ENCODE measurements around the gene TENT5C. TPM values are rescaled to one million over a fixed set of nuclear protein-coding genes. Genes with fewer than 3 reads are reported as not detected.

Gene TENT5C
- total RNA-seq, 1 donor from 2014 or later: 1.4 TPM

DNA sequence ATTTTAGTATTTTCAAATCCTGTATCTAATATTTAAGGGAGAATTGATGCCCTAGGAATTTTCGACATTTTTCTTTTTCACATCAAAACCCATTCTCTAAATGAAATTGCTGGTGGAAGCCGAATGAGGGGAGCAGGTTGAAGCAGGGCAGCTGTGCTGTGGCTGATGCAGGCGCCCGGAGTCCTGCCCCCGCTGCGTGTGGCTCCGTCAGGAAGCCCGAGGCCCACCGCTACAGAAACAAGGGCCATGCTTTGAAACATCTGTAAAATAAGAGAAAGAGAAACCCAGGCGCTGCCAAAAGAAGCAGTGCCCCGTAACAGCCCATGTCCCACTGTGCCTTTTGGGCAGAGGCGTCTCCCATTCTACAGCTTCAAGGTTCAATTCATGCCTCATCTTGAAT lies 41.1 kb downstream of the TENT5C start:
- TF ChIP-seq, protein P1, sequence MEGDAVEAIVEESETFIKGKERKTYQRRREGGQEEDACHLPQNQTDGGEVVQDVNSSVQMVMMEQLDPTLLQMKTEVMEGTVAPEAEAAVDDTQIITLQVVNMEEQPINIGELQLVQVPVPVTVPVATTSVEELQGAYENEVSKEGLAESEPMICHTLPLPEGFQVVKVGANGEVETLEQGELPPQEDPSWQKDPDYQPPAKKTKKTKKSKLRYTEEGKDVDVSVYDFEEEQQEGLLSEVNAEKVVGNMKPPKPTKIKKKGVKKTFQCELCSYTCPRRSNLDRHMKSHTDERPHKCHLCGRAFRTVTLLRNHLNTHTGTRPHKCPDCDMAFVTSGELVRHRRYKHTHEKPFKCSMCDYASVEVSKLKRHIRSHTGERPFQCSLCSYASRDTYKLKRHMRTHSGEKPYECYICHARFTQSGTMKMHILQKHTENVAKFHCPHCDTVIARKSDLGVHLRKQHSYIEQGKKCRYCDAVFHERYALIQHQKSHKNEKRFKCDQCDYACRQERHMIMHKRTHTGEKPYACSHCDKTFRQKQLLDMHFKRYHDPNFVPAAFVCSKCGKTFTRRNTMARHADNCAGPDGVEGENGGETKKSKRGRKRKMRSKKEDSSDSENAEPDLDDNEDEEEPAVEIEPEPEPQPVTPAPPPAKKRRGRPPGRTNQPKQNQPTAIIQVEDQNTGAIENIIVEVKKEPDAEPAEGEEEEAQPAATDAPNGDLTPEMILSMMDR (conservative IDR thresholded peaks at IDR 0.05): no peak
- Mint-ChIP-seq H3K9me3 (no peaks in the 10 kb centered on the region), H3K4me3 (no peak overlapping the region), H3K36me3 (ENCODE audit: low read depth) (no peaks in the 10 kb centered on the region), H3K4me1 (no peaks in the 10 kb centered on the region), H3K27me3 (ENCODE audit: low read depth) (no peaks in the 10 kb centered on the region), H3K27ac (ENCODE audit: unreplicated experiment) (no peak overlapping the region)
- DNase-seq (ENCODE audit: low read depth, low spot score): no peak

DNA sequence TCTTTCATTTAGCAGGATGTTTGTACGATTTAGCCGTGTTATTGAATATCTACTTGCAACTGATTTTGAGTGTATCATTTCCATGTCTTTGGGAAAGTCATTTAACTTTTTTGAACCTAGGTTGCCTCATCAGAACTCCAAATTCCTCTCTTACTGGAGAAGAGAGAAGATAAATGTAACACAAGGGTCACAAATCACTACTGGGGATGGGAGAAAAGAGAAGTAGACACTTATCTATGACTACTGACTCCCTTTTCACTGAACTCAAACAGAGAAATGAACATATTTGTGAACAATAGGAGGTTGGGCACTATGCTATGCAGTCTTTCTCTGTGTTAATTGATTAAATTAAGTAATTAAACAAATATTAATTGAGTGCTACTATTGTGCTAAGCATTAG lies 42.2 kb downstream of the TENT5C start:
- Mint-ChIP-seq H3K4me1 (no peaks in the 10 kb centered on the region), H3K4me3 (no peak overlapping the region), H3K27me3 (ENCODE audit: low read depth) (no peaks in the 10 kb centered on the region), H3K27ac (ENCODE audit: unreplicated experiment) (no peak overlapping the region), H3K9me3 (no peaks in the 10 kb centered on the region), H3K36me3 (ENCODE audit: low read depth) (no peaks in the 10 kb centered on the region)
- TF ChIP-seq, protein P1 (conservative IDR thresholded peaks at IDR 0.05): no peak
- DNase-seq (ENCODE audit: low read depth, low spot score): no peak

DNA sequence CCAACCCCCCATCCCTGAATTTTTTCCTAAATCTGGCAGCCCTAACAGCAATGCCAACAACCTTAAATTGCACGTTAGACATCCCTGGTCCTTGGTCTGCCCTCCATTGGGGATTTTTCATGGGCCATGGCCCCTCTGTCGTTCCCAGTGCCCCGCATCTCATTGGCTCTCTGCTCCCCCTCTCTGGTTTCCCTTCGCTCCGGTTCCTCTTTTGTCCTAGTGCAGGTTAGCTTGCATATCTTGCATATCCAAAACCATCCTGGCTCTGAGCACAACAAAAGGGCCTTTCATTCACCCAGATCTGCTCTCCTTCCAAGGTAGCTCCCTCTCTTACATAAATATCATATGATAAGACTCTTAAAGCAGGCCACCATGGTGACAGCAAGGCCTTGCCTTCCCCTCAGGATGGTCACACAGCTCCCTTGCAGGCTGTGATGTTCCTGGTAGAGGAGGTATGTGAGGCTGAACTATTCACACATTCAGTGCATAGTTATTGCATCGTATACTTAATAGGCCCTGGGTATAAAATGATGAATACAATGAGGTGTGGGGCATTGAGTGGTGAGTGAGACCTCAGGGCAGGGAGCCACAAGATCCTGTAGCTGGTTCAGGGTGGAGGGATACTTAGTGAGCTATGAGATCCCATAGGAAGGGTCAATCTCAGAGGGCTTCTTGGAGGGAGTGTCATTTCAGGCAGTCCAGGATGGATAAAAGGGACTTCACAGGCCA lies 45.2 kb downstream of the TENT5C start:
- DNase-seq (ENCODE audit: low read depth, low spot score): no peak
- Mint-ChIP-seq H3K9me3 (no peaks in the 10 kb centered on the region), H3K4me1 (no peaks in the 10 kb centered on the region), H3K27ac (ENCODE audit: unreplicated experiment) (no peak overlapping the region), H3K27me3 (ENCODE audit: low read depth) (no peaks in the 10 kb centered on the region), H3K36me3 (ENCODE audit: low read depth) (no peaks in the 10 kb centered on the region), H3K4me3 (no peak overlapping the region)
- TF ChIP-seq, protein P1 (conservative IDR thresholded peaks at IDR 0.05): no peak

DNA sequence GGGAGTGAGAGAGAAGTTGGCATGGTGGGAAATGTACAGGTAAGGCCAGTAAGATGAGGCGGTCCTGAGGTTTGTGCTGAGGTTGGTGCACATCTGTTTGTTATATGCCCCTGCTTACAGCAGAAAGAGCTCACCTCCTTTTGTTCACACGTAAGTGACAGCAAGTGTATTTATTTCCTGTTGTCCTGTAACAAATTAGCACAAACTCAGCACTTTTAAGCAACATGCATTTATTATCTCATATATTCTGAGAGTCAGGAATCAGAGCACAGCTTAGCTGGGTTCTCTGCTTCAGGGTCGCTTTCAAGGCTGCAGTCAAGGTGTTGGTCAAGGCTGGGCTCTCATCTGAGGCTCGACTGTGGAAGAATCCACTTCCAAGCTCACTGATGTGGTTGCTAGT lies 45.8 kb downstream of the TENT5C start:
- Mint-ChIP-seq H3K36me3 (ENCODE audit: low read depth) (no peaks in the 10 kb centered on the region), H3K27me3 (ENCODE audit: low read depth) (no peaks in the 10 kb centered on the region), H3K27ac (ENCODE audit: unreplicated experiment) (no peak overlapping the region), H3K4me3 (no peak overlapping the region), H3K9me3 (no peaks in the 10 kb centered on the region), H3K4me1 (peaks cover 3% of the 10 kb centered on the region)
- DNase-seq (ENCODE audit: low read depth, low spot score): no peak
- TF ChIP-seq, protein P1 (conservative IDR thresholded peaks at IDR 0.05): no peak

DNA sequence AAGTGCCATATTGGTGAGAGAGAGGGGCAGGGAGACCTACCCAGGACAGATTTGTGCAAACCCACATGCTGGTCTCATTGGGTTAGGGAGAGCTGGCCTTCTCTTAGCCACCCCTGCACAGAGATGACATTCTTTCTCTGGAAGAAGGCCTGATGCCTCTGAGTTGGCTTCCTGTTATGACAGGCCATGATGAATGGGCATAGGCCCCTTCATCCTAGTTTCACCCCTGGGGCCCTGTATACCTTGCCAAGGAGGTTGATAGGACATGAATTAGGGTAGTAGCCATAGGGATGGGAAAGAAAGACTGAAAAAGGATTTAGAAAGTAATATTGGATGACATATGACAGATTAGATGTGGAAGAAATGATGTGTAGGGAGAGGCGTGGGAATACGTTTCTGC lies 46.6 kb downstream of the TENT5C start:
- DNase-seq (ENCODE audit: low read depth, low spot score): no peak
- H3K27me3 Mint-ChIP-seq (ENCODE audit: low read depth): no peaks in the 10 kb centered on the region
- H3K4me3 Mint-ChIP-seq: no peak overlapping the region
- TF ChIP-seq, protein P1 (conservative IDR thresholded peaks at IDR 0.05): no peak
- no peaks in the 10 kb centered on the region for H3K9me3 Mint-ChIP-seq
- no peaks in the 10 kb centered on the region for H3K36me3 Mint-ChIP-seq (ENCODE audit: low read depth)
- no peak overlapping the region for H3K27ac Mint-ChIP-seq (ENCODE audit: unreplicated experiment)
- H3K4me1 Mint-ChIP-seq: peaks cover 8% of the 10 kb centered on the region
